ENCODE data around the gene ATP5MG.

DNA sequence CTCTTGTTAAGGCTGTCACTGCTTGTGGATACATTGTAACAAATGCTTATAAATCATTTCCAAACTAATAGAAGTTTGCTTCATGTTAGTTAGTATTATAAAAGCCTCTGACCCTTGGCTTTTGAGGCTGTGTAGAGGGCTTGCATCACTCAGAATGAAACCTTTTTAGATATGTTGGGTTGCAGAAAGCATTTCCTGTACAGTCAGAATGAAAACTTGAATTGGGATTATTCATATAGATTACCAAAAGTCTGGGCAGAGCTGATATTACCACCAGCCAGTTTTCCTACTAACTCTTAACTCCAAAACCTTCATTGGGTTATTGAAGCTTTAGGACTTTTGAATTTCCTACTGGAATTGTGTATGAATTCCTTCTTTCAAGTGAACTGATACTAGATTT, 46.9 kb downstream of the ATP5MG start:
- TF ChIP-seq, protein P1, sequence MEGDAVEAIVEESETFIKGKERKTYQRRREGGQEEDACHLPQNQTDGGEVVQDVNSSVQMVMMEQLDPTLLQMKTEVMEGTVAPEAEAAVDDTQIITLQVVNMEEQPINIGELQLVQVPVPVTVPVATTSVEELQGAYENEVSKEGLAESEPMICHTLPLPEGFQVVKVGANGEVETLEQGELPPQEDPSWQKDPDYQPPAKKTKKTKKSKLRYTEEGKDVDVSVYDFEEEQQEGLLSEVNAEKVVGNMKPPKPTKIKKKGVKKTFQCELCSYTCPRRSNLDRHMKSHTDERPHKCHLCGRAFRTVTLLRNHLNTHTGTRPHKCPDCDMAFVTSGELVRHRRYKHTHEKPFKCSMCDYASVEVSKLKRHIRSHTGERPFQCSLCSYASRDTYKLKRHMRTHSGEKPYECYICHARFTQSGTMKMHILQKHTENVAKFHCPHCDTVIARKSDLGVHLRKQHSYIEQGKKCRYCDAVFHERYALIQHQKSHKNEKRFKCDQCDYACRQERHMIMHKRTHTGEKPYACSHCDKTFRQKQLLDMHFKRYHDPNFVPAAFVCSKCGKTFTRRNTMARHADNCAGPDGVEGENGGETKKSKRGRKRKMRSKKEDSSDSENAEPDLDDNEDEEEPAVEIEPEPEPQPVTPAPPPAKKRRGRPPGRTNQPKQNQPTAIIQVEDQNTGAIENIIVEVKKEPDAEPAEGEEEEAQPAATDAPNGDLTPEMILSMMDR (IDR thresholded peaks at IDR 0.05; ENCODE audit: insufficient read depth, low read depth, low read length) = no peak
- no peak for TF ChIP-seq EZH2 (IDR thresholded peaks at IDR 0.05; ENCODE audit: insufficient read depth, low read length)
